HEK293T (cell line): Measurements from ENCODE around the gene CPT1C.

Experiments
- BHLHE40 ChIP-seq: fragments of 450-650 bp; IDR thresholded peaks from 2 replicates; pipeline ENCODE4 v1.6.1; 2016; ENCODE audit warnings: mild to moderate bottlenecking, moderate library complexity, borderline replicate concordance
- CTBP1 ChIP-seq: fragments of 450-650 bp; IDR thresholded peaks from 2 replicates; pipeline ENCODE4 v1.6.1; 2016; ENCODE audit warnings: borderline replicate concordance
- ELF4 ChIP-seq: fragments of 450-650 bp; IDR thresholded peaks from 2 replicates; pipeline ENCODE4 v1.6.1; 2017; ENCODE audit warnings: antibody characterized with exemption
- FOXK2 ChIP-seq: fragments of 450-650 bp; IDR thresholded peaks from 2 replicates; pipeline ENCODE4 v1.6.1; 2016; ENCODE audit warnings: mild to moderate bottlenecking
- FOXM1 ChIP-seq: fragments of 450-650 bp; IDR thresholded peaks from 2 replicates; pipeline ENCODE4 v1.6.1; 2017; ENCODE audit warnings: mild to moderate bottlenecking, borderline replicate concordance
- L3MBTL2 ChIP-seq: fragments of 450-650 bp; conservative IDR thresholded peaks from 2 replicates; pipeline ENCODE4 v1.6.1; 2016; ENCODE audit warnings: mild to moderate bottlenecking
- NFRKB ChIP-seq: fragments of 450-650 bp; IDR thresholded peaks from 2 replicates; pipeline ENCODE4 v1.6.1; 2016; ENCODE audit warnings: mild to moderate bottlenecking, moderate library complexity
- SP1 ChIP-seq: fragments of 450-650 bp; IDR thresholded peaks from 2 replicates; pipeline ENCODE4 v1.6.1; 2017
- SUZ12 ChIP-seq: fragments of 450-650 bp; IDR thresholded peaks from 2 replicates; pipeline ENCODE4 v1.6.1; 2016; ENCODE audit warnings: mild to moderate bottlenecking

- TF ChIP-seq BHLHE40 (no peak), SUZ12 (no peak), FOXM1 (no peak), SP1 (no peak), ELF4 (no peak), NFRKB (no peak), FOXK2 (no peak), CTBP1 (no peak), L3MBTL2 (no peak)
These were observed 67.4 kb downstream of the CPT1C start for GRCh38 chr19:49758292-49758691.
